Tibial nerve (tissue), 4 donors: ENCODE results near the gene METTL25B. TPM values are rescaled to one million over a fixed set of nuclear protein-coding genes. Genes with fewer than 3 reads are reported as not detected.
A peak's percentile ranks its signal among the peaks of the same experiment; 100 is the strongest.
"Not testable (repeated sequence)": the region's sequence is repeated elsewhere in the genome, so short reads cannot be mapped to it uniquely, and the experiment has no call there.

Experiments
- DNase-seq, 2 donors: peaks; one replicate each; pipeline ENCODE4 v3.0.0-alpha.2; 2019; ENCODE audit warnings: low spot score in 2 of 2
- H3K27ac ChIP-seq, 4 donors: fragments of 200-600 bp; sonication (generic) in 3 of 4; one replicate each; pipeline ENCODE4 v1.5.1; 2017 to 2019; ENCODE audit warnings: mild to moderate bottlenecking in 1 of 4
- H3K27me3 ChIP-seq, 2 donors: fragments of 200-600 bp; sonication (generic) in 1 of 2; one replicate each; pipeline versions ENCODE4 v1.5.1 to v1.6.0; 2017 to 2019
- H3K36me3 ChIP-seq, 3 donors: fragments of 200-600 bp; sonication (generic); one replicate each; pipeline ENCODE4 v1.5.1; 2018 to 2019
- H3K4me1 ChIP-seq, 4 donors: fragments of 200-600 bp; sonication (generic) in 3 of 4; one replicate each; pipeline ENCODE4 v1.5.1; 2017 to 2019
- H3K4me3 ChIP-seq, 4 donors: fragments of 200-600 bp; sonication (generic) in 3 of 4; one replicate each; pipeline ENCODE4 v1.5.1; 2017 to 2019; ENCODE audit warnings: mild to moderate bottlenecking in 1 of 4, moderate library complexity in 1 of 4
- H3K9me3 ChIP-seq, 4 donors: fragments of 200-600 bp; sonication (generic) in 3 of 4; one replicate each; pipeline ENCODE4 v1.5.1; 2017 to 2019
- CTCF ChIP-seq, 5 experiments: fragments of 200-600 bp in 3 of 5; fragments of 450-650 bp in 2 of 5; sonication (generic) in 3 of 5; IDR thresholded peaks; one replicate each; pipeline ENCODE4 v1.5.1; 2016 to 2019; ENCODE audit warnings: antibody characterized with exemption in 5 of 5, mild to moderate bottlenecking in 3 of 5, moderate library complexity in 2 of 5
- EP300 ChIP-seq, 2 donors: sonication (generic); formaldehyde crosslinking; IDR thresholded peaks; one replicate each; pipeline ENCODE4 v1.6.1; 2017; ENCODE audit warnings: antibody characterized with exemption in 2 of 2, mild to moderate bottlenecking in 1 of 2
- POLR2A ChIP-seq, 2 donors: fragments of 450-650 bp; IDR thresholded peaks; one replicate each; pipeline ENCODE4 v1.6.1; 2017; ENCODE audit warnings: antibody characterized with exemption in 2 of 2, mild to moderate bottlenecking in 2 of 2, moderate library complexity in 2 of 2
- WGBS, 2 donors: methylation state at CpG; one replicate each; pipeline ENCODE4 v1.1.5; 2018; 5-methylcytosine and 5-hydroxymethylcytosine counted together
- total RNA-seq, 4 donors: library from RNA; depleted of rRNA; stranded (reverse); fragments of >200 nt; gene quantifications; one replicate each; pipeline ENCODE4 v1.1.0, GENCODE V29; 2016

Gene METTL25B
- total RNA-seq, 4 donors from 2014 or later: 36.5 to 50.1 (median 46.0) TPM

DNA sequence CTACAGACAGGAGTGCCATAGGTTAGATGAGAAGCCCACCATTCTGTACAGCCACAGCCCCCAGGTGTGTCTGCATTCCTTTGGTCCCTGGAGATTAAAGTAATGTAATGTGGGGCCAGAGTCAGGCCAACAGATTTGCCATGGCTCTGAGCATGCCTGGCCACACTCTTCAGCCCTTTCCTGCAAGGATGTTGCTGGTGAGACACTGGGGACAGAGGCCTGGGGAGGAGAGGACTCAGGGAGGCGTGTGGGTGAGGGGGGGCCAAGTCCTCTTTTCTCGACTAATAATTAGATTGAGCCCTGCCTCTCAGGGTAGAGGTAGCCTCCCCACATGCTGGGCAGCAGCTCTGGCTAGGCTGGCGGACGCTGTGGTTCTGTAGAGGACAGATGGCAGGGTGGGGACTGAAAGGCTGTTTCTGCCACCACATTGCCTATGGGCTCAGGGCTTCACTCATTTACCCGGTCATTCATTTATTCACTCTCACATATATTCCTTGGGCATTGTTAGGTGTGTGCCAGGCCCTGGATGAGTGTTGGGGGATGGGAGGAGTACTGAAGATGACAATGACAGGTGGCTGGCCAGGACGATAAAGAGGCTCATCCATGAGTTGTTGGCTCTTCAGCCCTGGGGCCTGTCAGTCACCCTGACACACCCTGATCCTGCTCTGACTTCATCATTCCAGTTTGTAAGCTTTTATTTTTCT is 32.0 kb downstream of the METTL25B start:
- Histone ChIP-seq H3K4me1 (peaks cover 0 to 8% (median 0%) of the 10 kb centered on the region in 4 donors), H3K27ac (no peak overlapping the region), H3K27me3 (no peaks in the 10 kb centered on the region), H3K36me3 (no peaks in the 10 kb centered on the region), H3K9me3 (no peaks in the 10 kb centered on the region), H3K4me3 (no peak overlapping the region)
- TF ChIP-seq CTCF (IDR thresholded peaks at IDR 0.05) (no peak), POLR2A (IDR thresholded peaks at IDR 0.05) (no peak), EP300 (IDR thresholded peaks at IDR 0.05) (no peak)
- DNase-seq: no peak
- WGBS, 2 donors: 55 to 71% methylated on average over 6 of the region's 6 CpGs

- H3K27ac ChIP-seq: no peak overlapping the region
- no peak for TF ChIP-seq CTCF (IDR thresholded peaks at IDR 0.05)
- no peak for TF ChIP-seq POLR2A (IDR thresholded peaks at IDR 0.05)
- TF ChIP-seq EP300 (IDR thresholded peaks at IDR 0.05): no peak
- no peaks in the 10 kb centered on the region for H3K27me3 ChIP-seq
- H3K36me3 ChIP-seq: no peaks in the 10 kb centered on the region
- no peaks in the 10 kb centered on the region for H3K9me3 ChIP-seq
- no peak overlapping the region for H3K4me3 ChIP-seq
- peaks cover 0 to 5% (median 0%) of the 10 kb centered on the region in 4 donors for H3K4me1 ChIP-seq
- no peak for DNase-seq
- 78 to 83% methylated on average over 4 of the region's 4 CpGs for WGBS, 2 donors
Observed at GRCh38 chr1:156760796-156761104, 32.5 kb downstream of the METTL25B start.

DNA sequence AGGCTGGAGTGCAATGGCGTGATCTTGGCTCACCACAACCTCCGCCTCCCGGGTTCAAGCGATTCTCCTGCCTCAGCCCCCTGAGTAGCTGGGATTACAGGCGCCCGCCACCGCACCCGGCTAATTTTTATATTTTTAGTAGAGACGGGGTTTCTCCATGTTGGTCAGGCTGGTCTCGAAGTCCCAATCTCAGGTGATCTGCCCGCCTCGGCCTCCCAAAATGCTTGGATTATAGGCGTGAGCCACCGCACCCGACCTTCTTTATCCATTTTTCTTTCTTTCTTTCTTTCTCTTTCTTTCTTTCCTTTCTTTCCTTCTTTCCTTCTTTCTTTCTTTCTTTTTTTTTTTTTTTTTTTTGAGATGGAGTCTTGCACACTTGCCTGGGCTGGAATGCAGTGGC is 36.9 kb downstream of the METTL25B start:
- not testable (repeated sequence) for H3K4me3 ChIP-seq, H3K27ac ChIP-seq, H3K27me3 ChIP-seq, H3K9me3 ChIP-seq, DNase-seq, H3K36me3 ChIP-seq
- WGBS, 2 donors: 94 to 95% methylated on average over 15 of the region's 15 CpGs
- peaks cover 0 to 34% (median 21%) of the 10 kb centered on the region in 4 donors for H3K4me1 ChIP-seq

- TF ChIP-seq POLR2A (IDR thresholded peaks at IDR 0.05) (no peak), CTCF (IDR thresholded peaks at IDR 0.05) (no peak), EP300 (IDR thresholded peaks at IDR 0.05) (no peak)
Observed at GRCh38 chr1:156765666-156766065, 37.4 kb downstream of the METTL25B start.

DNA sequence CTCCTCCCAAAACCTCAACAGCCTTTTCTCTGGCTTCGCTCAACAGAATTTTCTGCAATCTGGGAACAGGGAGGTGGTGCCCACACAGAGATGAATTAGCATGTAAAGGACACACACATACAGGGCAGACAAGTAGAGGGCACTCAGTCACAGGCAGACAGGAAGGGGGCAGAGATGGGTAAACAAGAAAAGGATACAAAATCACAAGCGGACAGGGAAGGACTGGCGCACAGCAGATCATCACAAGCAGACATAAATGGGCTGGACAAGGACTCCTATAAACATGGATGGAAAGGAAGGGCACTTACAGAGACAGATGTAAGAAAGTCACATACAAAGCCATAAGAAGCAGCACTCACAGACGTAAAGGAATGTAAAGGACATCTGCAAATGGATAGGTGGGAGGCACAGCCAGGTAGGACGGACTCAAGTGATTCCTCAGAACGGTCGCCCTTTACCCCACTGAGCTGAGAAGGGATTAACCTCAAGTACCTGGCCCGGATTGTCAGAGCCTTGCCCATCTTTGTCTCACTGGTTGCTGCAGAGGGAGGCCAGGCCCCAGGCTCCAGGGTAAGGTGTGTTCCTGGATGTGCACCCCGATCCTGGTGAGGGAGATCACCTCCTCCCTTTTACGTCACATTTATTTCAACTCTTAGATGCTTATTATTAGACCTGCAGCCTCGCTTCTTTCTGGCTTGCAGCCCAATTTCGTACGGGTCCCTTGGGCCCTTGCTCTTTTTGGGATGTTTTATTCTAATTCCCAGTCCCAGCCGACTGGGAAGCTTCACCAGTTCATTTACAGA is 38.2 kb downstream of the METTL25B start:
- Histone ChIP-seq H3K36me3 (peaks cover 0 to 10% (median 0%) of the 10 kb centered on the region in 3 donors), H3K27ac (peak overlapping the region; percentile 60 to 97 (median 83)), H3K4me1 (peaks cover 0 to 47% (median 30%) of the 10 kb centered on the region in 4 donors), H3K9me3 (no peaks in the 10 kb centered on the region), H3K4me3 (peak overlapping the region; percentile 55 to 92 (median 60)), H3K27me3 (no peaks in the 10 kb centered on the region)
- 7 to 9% methylated on average over 14 of the region's 14 CpGs for WGBS, 2 donors
- no peak for DNase-seq
- TF ChIP-seq CTCF (IDR thresholded peaks at IDR 0.05) (no peak), EP300 (IDR thresholded peaks at IDR 0.05) (no peak), POLR2A (IDR thresholded peaks at IDR 0.05) (no peak)

More at GRCh38 chr1:156765666-156766065, 37.4 kb downstream of the METTL25B start:
- WGBS, 2 donors: 93 to 95% methylated on average over 5 of the region's 5 CpGs
- peak overlapping the region in 1 of 4 donors; percentile 86 for H3K27ac ChIP-seq
- DNase-seq: no peak
- no peaks in the 10 kb centered on the region for H3K9me3 ChIP-seq
- no peaks in the 10 kb centered on the region for H3K27me3 ChIP-seq
- H3K4me3 ChIP-seq: no peak overlapping the region
- peaks cover 0 to 6% (median 0%) of the 10 kb centered on the region in 3 donors for H3K36me3 ChIP-seq
- H3K4me1 ChIP-seq: peaks cover 0 to 39% (median 26%) of the 10 kb centered on the region in 4 donors
